IPS DF 6.9 (cell line): ENCODE results near the gene PRF1.
"Not testable (repeated sequence)": the region's sequence is repeated elsewhere in the genome, so short reads cannot be mapped to it uniquely, and the experiment has no call there.

Source experiments
- DNase-seq: peaks from one replicate; pipeline ENCODE4 v3.0.0-alpha.2; 2013; ENCODE audit warnings: low read depth, low spot score
- H3K27ac ChIP-seq: one replicate; pipeline ENCODE4 v1.5.1; 2013; ENCODE audit warnings: low read length, control low read depth
- H3K27me3 ChIP-seq: 2 replicates; pipeline ENCODE4 v1.6.1; 2013; ENCODE audit warnings: mild to moderate bottlenecking, low read length; ENCODE audit not compliant: control insufficient read depth, insufficient read depth
- H3K36me3 ChIP-seq: 2 replicates; pipeline ENCODE4 v1.6.1; 2013; ENCODE audit warnings: low read length; ENCODE audit not compliant: control insufficient read depth, insufficient read depth
- H3K4me1 ChIP-seq: 2 replicates; pipeline ENCODE4 v1.6.1; 2013; ENCODE audit warnings: low read length; ENCODE audit not compliant: control insufficient read depth, insufficient read depth
- H3K4me3 ChIP-seq: 2 replicates; pipeline ENCODE4 v1.5.1; 2013; ENCODE audit warnings: mild to moderate bottlenecking, low read length
- H3K9me3 ChIP-seq: 2 replicates; pipeline ENCODE4 v1.6.1; 2013; ENCODE audit warnings: low read length, inconsistent platforms; ENCODE audit not compliant: control insufficient read depth, insufficient read depth
- WGBS: extraction: QIAGEN DNeasy Blood & Tissue Kit; methylation state at CpG from one replicate; pipeline ENCODE4 v1.1.7; 2013; ENCODE audit warnings: mixed read lengths, missing lambda C conversion rate; ENCODE audit not compliant: insufficient read length, insufficient coverage; 5-methylcytosine and 5-hydroxymethylcytosine counted together

PRF1 gene

DNA sequence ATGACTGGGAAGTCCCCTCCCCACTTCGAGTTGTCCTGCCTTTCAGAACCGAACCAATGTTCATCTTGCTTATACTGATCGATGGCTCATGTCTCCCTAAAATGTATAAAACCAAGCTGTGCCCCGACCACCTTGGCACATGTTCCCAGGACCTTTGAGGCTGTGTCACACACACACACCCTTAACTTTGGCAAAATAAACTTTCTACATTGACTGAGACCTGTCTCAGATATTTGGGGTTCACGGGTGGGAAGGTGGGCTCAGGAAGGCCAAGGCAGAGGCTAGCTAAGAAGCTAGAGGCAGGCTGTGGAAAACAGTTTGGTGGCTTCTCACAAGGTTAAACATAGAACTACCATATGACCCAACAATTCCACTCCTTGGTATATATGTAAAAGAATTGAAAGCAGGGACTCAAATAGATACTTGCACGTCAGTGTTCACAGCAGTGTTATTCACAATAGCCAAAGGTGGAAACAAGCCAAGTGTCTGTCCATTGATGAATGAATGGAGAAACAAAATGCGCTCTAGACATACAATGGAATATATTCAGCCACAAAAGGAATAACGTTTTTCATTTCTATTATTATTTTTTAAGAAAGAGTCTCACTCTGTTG is 15.4 kb downstream of the PRF1 start:
- Histone ChIP-seq H3K9me3 (no peaks in the 10 kb centered on the region), H3K27ac (no peak overlapping the region), H3K4me3 (no peak overlapping the region), H3K36me3 (no peaks in the 10 kb centered on the region), H3K27me3 (no peaks in the 10 kb centered on the region), H3K4me1 (peaks cover 4% of the 10 kb centered on the region; the same call in 1 of the 2 replicates)
- no CpG with 5 or more reads among the region's 8 CpGs for WGBS
- DNase-seq = no peak

- DNase-seq = no peak
- Histone ChIP-seq H3K4me3 (no peak overlapping the region), H3K27me3 (no peaks in the 10 kb centered on the region), H3K27ac (no peak overlapping the region), H3K9me3 (no peaks in the 10 kb centered on the region), H3K36me3 (no peaks in the 10 kb centered on the region), H3K4me1 (peaks cover 4% of the 10 kb centered on the region; the same call in 1 of the 2 replicates)
- WGBS = no CpG with 5 or more reads among the region's 8 CpGs
These were observed 16.1 kb downstream of the PRF1 start for GRCh38 chr10:70586348-70586930.

DNA sequence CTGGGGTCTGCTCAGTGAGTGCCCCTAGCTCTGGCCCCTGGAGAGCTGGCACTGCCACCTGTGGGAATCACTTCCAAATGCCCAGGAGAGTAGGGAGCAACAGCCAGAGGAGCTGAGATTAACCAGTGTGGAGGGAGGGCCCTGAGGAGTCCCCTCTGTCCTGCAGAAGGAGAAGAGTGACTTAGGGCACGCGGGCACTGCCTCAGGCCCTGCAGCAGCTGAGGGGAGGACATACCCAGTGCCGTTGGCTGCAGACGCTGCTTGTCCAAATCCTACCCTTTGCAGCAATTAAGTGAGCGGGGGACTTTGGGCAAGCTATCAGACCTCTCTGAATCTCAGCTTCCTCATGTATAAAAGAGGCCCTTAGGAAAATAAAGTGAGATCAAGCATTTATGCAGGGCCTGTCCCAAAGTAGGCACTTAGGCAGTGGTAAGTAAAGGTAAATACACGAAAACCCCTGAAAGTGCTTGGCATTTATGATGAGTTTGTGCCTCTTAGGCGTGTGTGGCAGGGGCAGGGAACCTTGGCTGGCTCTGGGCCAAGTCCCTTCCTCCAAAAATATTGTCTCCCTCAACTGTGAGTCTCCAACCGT is 16.9 kb downstream of the PRF1 start:
- Histone ChIP-seq H3K4me3 (no peak overlapping the region), H3K36me3 (no peaks in the 10 kb centered on the region), H3K27ac (no peak overlapping the region), H3K9me3 (no peaks in the 10 kb centered on the region), H3K27me3 (no peaks in the 10 kb centered on the region), H3K4me1 (peaks cover 4% of the 10 kb centered on the region; the same call in 1 of the 2 replicates)
- no CpG with 5 or more reads among the region's 8 CpGs for WGBS
- no peak for DNase-seq

DNA sequence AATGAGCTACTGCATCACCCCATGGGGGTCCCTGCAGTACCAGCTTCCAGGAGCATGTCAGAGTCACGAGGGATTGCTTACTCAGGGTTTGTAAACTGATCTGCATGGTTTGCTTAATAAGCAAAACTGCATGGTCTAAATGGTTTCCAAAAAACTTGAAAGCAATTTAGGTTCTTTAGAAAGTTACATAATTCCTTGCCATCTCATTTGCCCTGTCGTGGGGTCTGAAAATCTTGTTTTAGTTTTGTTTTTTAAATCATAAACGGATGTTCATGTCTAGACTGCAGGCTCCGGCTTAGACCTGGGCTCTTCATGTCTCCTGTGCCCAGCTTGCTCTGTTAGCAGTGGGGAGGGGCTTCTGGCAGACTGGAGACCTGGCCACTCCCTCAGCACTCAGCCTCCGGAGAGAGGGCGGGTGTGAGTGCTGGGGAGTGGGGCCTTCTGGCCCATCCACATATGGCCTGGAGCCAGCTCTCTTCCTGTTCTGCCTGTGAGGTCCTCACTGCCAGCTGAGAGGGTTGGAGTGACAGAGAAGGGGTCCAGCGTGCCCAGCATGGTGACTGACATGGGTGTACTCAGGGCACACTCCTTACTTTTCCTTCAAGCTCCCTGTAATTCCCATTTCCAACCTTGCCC is 17.5 kb downstream of the PRF1 start:
- WGBS = no CpG with 5 or more reads among the region's 7 CpGs
- Histone ChIP-seq H3K4me3 (no peak overlapping the region), H3K36me3 (no peaks in the 10 kb centered on the region), H3K9me3 (no peaks in the 10 kb centered on the region), H3K27ac (no peak overlapping the region), H3K4me1 (peaks cover 4% of the 10 kb centered on the region; the same call in 1 of the 2 replicates), H3K27me3 (no peaks in the 10 kb centered on the region)
- peak; percentile 55 for DNase-seq

DNA sequence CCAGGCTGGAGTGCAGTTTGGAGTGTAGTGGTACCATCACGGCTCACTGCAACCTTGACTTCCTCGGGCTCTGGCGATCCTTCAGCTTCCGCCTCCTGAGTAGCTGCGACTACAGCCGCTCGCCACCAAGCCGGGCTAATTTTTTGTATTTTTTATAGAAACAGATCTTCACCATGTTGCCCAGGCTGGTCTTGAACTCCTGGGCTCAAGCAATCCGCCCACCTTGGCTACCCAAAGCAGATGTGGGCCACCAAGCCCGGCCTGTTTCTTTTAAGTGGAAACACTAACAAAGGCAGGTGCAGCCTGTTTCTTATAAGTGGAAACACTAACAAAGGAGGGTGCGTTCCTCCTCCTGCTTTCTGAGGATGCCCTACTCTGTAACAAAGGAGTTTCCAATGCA is 18.2 kb downstream of the PRF1 start:
- peaks cover 4% of the 10 kb centered on the region; the same call in 1 of the 2 replicates for H3K4me1 ChIP-seq

DNA sequence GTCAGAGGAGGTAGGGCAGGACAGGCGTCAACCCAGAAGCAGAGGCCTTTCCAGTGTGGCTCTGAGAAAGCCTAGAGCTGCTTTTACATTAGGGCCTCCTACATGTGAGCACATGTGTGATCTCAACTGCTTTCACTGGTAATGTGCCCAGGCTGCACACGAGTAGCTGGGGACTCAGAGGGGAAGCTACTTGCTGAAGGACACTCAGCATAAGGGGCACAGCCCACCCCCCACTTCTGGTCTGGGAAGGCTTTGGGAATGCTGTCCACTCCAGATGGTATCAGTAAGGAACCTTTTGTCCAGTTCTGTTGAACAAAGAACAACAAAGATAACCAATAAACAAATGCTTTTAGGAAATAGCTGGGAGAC is 18.9 kb downstream of the PRF1 start:
- no peak for DNase-seq
- Histone ChIP-seq H3K4me1 (peaks cover 4% of the 10 kb centered on the region; the same call in 1 of the 2 replicates), H3K27me3 (no peaks in the 10 kb centered on the region), H3K27ac (no peak overlapping the region), H3K9me3 (no peaks in the 10 kb centered on the region), H3K36me3 (no peaks in the 10 kb centered on the region), H3K4me3 (no peak overlapping the region)
- WGBS = no CpG with 5 or more reads among the region's 2 CpGs

More for the DNA sequence above, 18.2 kb downstream of the PRF1 start:
- no peak overlapping the region for H3K4me3 ChIP-seq
- no CpG with 5 or more reads among the region's 11 CpGs for WGBS
- no peaks in the 10 kb centered on the region for H3K27me3 ChIP-seq
- H3K27ac ChIP-seq = no peak overlapping the region
- DNase-seq = no peak
- no peaks in the 10 kb centered on the region for H3K36me3 ChIP-seq
- H3K9me3 ChIP-seq = no peaks in the 10 kb centered on the region

DNA sequence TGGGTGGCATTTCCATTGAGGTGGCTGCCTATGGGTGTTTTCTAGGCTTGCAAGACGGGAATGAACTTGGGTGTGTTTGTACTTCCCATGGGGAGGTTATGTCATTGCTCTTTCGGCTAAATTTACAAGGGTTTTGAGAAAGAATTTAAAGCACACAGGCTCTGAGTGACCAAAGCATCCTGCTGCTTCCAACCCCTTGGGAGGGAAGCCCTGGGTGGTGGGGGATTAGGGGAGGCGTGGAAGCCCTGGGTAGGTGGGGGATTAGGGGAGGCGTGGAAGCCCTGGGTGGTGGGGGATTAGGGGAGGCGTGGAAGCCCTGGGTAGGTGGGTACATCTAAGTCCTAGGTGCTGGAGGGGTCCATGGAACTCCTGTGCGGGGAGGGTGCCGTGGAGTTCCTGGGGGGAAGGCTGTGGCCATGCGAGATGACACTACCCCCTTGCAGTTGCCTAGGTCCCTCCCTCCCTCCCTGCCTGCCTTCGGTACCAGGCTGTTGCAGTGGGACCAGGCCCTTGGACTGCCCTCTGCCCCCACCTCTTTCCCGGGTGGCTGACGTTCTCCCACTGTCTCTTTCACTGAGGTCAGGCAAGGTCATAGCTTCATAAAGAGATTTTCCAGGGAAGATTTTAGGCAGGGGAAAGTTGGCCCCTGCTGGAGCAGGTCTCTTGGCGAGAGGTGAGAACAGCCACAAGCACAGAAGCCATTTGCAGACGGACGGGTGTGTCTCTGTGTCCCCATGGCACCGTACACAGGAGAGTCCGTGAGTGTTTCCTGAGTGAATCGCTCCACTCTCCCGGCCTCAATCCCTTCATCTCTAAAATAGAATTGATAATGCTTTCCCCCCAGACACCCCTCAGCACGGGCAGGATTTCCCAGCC is 19.5 kb downstream of the PRF1 start:
- no peaks in the 10 kb centered on the region for H3K9me3 ChIP-seq
- H3K36me3 ChIP-seq = no peaks in the 10 kb centered on the region
- no peak overlapping the region for H3K4me3 ChIP-seq
- H3K27me3 ChIP-seq = no peaks in the 10 kb centered on the region
- DNase-seq = no peak
- no peak overlapping the region for H3K27ac ChIP-seq
- peaks cover 4% of the 10 kb centered on the region; the same call in 1 of the 2 replicates for H3K4me1 ChIP-seq
- no CpG with 5 or more reads among the region's 19 CpGs for WGBS

- no CpG with 5 or more reads among the region's 5 CpGs for WGBS
- not testable (repeated sequence) for H3K4me1 ChIP-seq, H3K4me3 ChIP-seq, H3K9me3 ChIP-seq, DNase-seq, H3K36me3 ChIP-seq, H3K27ac ChIP-seq, H3K27me3 ChIP-seq
These were observed 21.4 kb downstream of the PRF1 start for GRCh38 chr10:70581176-70581575.

DNA sequence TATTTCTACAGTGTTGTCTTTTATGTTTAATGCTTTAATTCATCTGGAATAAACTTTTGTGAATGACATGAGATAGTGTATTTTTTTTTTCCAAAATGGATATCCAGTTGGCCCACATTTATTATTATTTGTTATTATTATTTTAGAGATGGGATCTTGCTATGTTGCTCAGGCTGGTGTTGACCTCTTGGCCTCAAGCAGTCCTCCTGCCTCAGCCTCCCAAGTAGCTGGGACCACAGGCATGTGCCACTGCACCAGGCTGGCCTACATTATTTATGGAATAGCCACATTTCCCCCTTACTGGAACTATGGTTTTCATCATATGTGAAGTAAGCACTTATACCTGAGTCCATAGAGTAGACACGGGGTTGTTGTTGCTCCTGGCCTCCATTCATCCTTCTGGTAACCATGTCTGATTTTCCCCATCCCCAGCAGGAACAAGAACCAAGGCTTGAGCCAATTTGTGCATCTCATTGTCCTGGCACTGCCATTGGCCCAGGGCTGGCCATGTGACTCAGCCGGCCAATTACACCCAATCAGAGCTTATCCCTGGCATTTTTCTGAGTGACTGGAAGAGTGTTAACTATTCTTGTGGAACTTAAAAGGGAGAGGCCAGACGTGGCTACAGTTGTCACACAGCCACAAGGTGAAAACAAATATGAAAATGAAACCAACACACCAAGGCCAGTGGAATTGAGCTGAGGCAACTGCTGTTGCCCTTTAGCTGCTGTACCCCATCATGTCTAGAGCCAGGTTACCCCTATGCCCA is 23.1 kb downstream of the PRF1 start:
- H3K36me3 ChIP-seq = no peaks in the 10 kb centered on the region
- H3K27me3 ChIP-seq = no peaks in the 10 kb centered on the region
- WGBS = no CpG with 5 or more reads among the region's 3 CpGs
- H3K4me1 ChIP-seq = no peaks in the 10 kb centered on the region
- H3K4me3 ChIP-seq = no peak overlapping the region
- no peaks in the 10 kb centered on the region for H3K9me3 ChIP-seq
- H3K27ac ChIP-seq = no peak overlapping the region
- no peak for DNase-seq
